Measurements from ENCODE around the gene SETD6.

DNA sequence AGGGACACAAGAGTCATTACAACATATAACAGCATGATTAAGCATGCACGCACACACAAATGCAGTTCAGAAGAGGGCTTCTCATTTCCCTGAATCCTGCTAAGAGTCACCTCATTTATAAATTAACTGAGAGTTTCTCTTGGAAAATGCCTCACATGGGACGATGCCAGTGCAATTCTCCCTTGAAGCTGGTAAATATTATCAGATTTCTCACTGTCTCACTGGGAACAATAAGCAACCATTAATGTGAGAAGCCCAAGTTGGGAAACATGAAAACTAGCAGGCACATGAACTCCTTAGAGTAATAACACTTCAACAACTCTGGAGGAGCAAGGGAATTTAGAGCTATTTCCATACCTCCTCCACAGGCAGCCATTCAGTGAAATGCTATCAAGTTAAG lies 26.4 kb downstream of the SETD6 start:
- no peak for TF ChIP-seq CTCF (IDR thresholded peaks at IDR 0.05)
- TF ChIP-seq POLR2A (IDR thresholded peaks at IDR 0.05), result no peak
- TF ChIP-seq POLR2AphosphoS5 (IDR thresholded peaks at IDR 0.05; ENCODE audit: insufficient read depth in 1 of 2, low read depth in 1 of 2), result no peak
